ES-I3 (cell line): ENCODE measurements around the gene CMPK2.

Experiments used
- H3K36me3 ChIP-seq: 2 replicates; pipeline ENCODE4 v1.6.1; 2013; ENCODE audit warnings: mild to moderate bottlenecking, low read length, control low read depth, moderate library complexity; ENCODE audit not compliant: insufficient read depth
- H3K4me1 ChIP-seq: 2 replicates; pipeline ENCODE4 v1.6.1; 2013; ENCODE audit warnings: mild to moderate bottlenecking, control low read depth, low read length; ENCODE audit not compliant: insufficient read depth
- H3K9ac ChIP-seq: 2 replicates; pipeline ENCODE4 v1.6.1; 2013; ENCODE audit warnings: low read depth, mild to moderate bottlenecking, low read length, moderate library complexity
- H3K9me3 ChIP-seq: 2 replicates; pipeline ENCODE4 v1.6.1; 2013; ENCODE audit warnings: mild to moderate bottlenecking, low read length, moderate library complexity; ENCODE audit not compliant: control insufficient read depth, insufficient read depth

CMPK2 gene

DNA sequence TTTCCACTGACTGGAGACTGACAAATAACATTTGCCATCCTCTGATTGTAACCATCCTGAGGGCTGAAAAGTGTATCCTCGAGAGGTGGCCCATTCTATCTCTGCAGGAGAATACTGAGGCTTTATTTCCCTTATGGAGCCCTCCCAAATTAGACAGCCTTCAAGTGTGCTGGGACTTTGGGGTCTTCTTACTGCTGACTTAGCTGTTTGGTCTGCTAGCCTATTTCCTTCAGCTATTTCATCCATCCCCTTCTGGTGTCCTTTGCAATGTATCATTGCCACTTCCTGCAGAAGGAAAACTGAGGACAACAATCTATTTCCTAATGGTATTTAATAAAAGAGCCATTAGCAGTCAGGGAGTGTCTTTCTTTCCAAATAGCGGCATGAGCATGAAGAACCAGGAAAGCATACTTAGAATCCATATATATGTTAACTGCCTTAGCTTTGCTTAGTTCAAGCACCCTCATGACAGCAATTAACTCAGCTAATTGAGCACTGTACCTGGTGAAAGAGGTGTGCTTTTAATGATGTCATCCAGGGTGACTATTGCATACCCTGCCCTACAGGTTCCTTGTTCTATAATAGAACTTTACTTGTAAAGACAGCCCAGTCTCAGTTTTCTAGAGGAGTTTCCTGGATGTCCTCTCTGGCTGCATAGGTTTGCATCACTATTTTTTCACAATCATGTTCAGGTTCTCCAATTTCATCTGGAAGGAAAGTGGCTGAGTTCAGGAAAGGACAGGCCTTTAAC, 24.0 kb downstream of the CMPK2 start:
- peaks cover 21% of the 10 kb centered on the region for H3K9me3 ChIP-seq
- no peaks in the 10 kb centered on the region for H3K4me1 ChIP-seq
- no peak overlapping the region for H3K9ac ChIP-seq
- no peaks in the 10 kb centered on the region for H3K36me3 ChIP-seq

DNA sequence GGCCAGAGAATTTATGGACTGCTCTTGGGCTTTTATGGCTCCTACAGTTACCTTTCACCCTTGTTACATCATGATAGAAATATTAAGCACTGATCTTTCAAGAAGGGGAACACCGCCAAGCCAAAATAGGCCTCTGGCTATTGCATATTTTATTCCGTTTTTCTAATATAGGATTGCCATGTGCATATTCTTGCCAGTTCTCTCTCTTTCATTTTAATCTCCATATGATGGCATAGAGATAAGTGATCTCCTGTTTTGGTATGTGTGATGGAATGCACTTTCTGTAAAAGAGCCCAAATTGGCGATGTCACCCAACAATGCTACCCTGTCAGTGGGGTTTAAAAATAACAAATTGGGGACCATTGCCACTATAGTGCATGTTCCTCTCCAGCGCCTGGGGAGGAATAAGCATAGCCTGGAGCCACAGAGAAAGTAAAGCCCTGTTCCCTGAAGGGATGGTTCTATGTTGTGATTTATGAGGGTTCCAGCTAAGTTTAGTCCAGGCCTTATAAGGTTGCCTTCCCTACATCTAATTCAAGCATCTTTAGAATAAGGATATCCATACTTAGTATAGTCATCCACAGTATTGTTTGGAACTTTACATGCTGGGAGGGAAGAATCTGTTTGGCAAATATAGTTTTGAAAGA, 26.9 kb downstream of the CMPK2 start:
- H3K36me3 ChIP-seq: no peaks in the 10 kb centered on the region
- no peaks in the 10 kb centered on the region for H3K4me1 ChIP-seq
- H3K9ac ChIP-seq: no peak overlapping the region
- H3K9me3 ChIP-seq: peaks cover 5% of the 10 kb centered on the region; the same call in 1 of the 2 replicates

DNA sequence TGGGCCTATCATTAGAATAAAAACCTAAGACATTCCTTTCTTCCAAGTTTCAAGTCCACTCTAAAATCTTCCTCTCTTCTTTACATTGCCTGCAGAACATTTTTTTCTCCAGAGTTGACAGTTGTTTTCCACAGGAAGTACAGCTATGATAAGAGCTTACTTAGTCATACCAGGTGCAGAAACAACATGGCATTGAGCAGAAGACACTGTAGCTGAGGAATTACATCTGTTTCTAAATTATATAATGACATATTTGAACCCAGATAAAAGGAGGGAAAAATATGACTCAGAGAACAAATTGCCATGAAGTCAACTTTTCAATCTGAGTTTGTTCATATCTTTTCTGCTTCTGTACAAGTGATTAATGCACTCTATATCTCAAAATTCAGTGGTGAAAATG, 30.2 kb downstream of the CMPK2 start:
- Histone ChIP-seq H3K9me3 (peaks cover 6% of the 10 kb centered on the region), H3K36me3 (no peaks in the 10 kb centered on the region), H3K4me1 (no peaks in the 10 kb centered on the region), H3K9ac (no peak overlapping the region)

DNA sequence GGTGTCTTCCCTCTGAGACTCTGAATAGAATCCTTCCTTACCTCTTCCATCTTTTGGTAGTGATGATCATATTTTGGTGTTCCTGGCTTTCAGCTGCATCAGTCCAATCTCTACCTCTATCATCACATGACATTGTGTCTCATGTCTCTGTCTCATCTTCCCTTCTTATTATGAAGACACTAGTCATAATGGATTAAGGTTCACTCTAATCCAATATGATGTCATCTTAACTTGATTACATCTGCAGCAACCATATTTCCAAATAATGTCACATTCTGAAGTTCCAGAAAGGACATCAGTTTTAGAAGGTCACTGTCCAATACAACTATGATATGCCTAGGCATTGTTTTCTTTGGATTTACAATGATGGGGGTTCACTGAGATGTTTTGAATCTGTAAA, 31.5 kb downstream of the CMPK2 start:
- H3K9ac ChIP-seq: no peak overlapping the region
- no peaks in the 10 kb centered on the region for H3K4me1 ChIP-seq
- no peaks in the 10 kb centered on the region for H3K36me3 ChIP-seq
- peaks cover 8% of the 10 kb centered on the region for H3K9me3 ChIP-seq

GRCh38 chr2:6833300-6833604, 32.5 kb downstream of the CMPK2 start:
- no peaks in the 10 kb centered on the region for H3K36me3 ChIP-seq
- peaks cover 8% of the 10 kb centered on the region for H3K9me3 ChIP-seq
- H3K9ac ChIP-seq: no peak overlapping the region
- no peaks in the 10 kb centered on the region for H3K4me1 ChIP-seq

- Histone ChIP-seq H3K9me3 (peaks cover 8% of the 10 kb centered on the region), H3K9ac (no peak overlapping the region), H3K36me3 (no peaks in the 10 kb centered on the region), H3K4me1 (no peaks in the 10 kb centered on the region)
These were observed 33.0 kb downstream of the CMPK2 start for GRCh38 chr2:6832596-6833299.

DNA sequence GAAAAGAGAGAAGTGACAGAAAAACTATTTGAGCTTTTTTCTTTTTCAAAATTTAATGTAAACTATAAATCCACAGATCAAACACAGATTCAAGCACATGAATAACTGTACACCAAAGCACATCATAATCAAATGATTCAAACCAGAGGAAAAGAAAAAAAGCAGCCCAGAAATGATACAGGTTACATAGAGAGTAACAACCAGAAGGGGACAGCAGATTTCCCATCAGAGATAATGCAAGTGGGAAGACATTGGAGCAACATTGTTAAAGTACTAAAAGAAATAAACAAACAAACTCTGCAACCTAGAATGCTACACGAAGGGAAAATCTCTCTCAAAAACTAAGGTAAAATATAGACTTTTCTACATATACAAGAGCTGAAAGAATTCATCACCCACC, 34.5 kb downstream of the CMPK2 start:
- H3K36me3 ChIP-seq: no peaks in the 10 kb centered on the region
- peaks cover 8% of the 10 kb centered on the region for H3K9me3 ChIP-seq
- H3K4me1 ChIP-seq: no peaks in the 10 kb centered on the region
- no peak overlapping the region for H3K9ac ChIP-seq

- peaks cover 8% of the 10 kb centered on the region for H3K9me3 ChIP-seq
- H3K9ac ChIP-seq: no peak overlapping the region
- H3K36me3 ChIP-seq: no peaks in the 10 kb centered on the region
- no peaks in the 10 kb centered on the region for H3K4me1 ChIP-seq
These were observed 37.5 kb downstream of the CMPK2 start for GRCh38 chr2:6828299-6828584.

- no peaks in the 10 kb centered on the region for H3K36me3 ChIP-seq
- H3K9me3 ChIP-seq: peaks cover 8% of the 10 kb centered on the region
- H3K4me1 ChIP-seq: no peaks in the 10 kb centered on the region
- no peak overlapping the region for H3K9ac ChIP-seq
These were observed 38.0 kb downstream of the CMPK2 start for GRCh38 chr2:6827566-6828298.

DNA sequence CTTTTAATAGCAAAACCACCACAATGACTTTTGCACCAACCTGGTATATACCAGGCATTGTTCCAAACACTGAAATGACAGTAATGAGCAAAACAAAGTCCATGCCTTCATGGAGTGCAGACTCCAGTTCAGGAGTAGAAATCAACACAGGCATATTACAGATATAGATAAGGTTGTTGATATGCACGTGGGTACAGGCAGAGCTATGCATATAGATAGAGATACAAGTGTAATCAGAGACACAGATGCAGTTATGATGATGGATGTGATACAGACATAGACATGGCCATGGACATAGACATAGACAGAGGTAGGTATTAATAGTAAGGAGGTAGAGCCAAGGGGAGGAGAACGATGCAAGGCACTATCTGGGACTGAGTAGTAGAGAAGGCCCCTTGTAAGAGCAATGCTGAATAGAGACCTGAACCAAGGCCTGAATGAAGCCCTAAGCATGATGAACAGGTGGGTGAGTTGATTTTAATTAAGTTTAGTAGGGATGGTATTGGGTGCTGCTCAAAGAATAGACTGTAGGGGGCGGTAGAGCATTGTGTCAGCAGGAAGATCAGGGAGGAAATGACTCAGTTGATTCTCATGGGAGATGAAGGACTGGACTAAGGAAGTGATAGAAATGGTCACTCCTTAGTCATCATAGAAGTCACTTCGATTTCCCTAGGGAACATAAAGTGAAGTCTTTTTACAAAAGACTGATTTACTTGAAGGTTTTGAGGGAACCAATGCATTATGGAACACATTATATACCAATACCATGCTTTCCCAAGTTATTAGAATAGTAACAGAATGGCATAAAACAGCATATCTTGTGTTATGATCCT, 39.4 kb downstream of the CMPK2 start:
- H3K9ac ChIP-seq: no peak overlapping the region
- H3K36me3 ChIP-seq: no peaks in the 10 kb centered on the region
- H3K9me3 ChIP-seq: peaks cover 6% of the 10 kb centered on the region
- H3K4me1 ChIP-seq: no peaks in the 10 kb centered on the region

- no peaks in the 10 kb centered on the region; the same call in 1 of the 2 replicates for H3K9me3 ChIP-seq
- H3K36me3 ChIP-seq: no peaks in the 10 kb centered on the region
- no peaks in the 10 kb centered on the region for H3K4me1 ChIP-seq
- H3K9ac ChIP-seq: no peak overlapping the region
These were observed 40.7 kb downstream of the CMPK2 start for GRCh38 chr2:6824962-6825361.

GRCh38 chr2:6823111-6823510, 42.6 kb downstream of the CMPK2 start:
- Histone ChIP-seq H3K9ac (no peak overlapping the region), H3K36me3 (no peaks in the 10 kb centered on the region)

GRCh38 chr2:6822406-6822805, 43.3 kb downstream of the CMPK2 start:
- H3K4me1 ChIP-seq: no peaks in the 10 kb centered on the region
- no peak overlapping the region for H3K9ac ChIP-seq
- no peaks in the 10 kb centered on the region for H3K36me3 ChIP-seq
- H3K9me3 ChIP-seq: no peaks in the 10 kb centered on the region

More at GRCh38 chr2:6823111-6823510, 42.6 kb downstream of the CMPK2 start:
- no peaks in the 10 kb centered on the region for H3K4me1 ChIP-seq
- no peaks in the 10 kb centered on the region for H3K9me3 ChIP-seq
